ENCODE results near the gene TRIM46.
A peak's percentile ranks its signal among the peaks of the same experiment; 100 is the strongest.

The TRIM46 gene

DNA sequence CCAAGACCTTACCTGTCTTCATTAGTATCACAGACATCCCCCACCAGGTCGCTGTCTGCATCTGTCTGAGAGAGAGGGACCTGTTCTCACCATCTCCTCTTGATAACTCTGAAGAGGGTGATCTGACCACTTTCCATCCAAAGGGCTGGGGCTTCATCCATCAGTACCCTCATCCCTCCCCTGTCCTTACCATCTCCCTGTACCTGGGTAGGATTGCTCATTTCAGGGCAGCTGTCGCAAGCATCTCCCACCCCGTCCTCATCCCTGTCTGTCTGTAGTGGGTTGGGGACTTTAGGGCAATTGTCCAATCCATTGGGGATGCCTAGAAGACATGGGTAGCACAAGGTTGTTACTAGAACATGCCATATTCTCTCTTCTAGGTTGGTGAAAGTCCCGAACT, 26.1 kb downstream of the TRIM46 start:
- no peak for DNase-seq
- H3K27ac Mint-ChIP-seq, result peak overlapping the region; percentile 51
- no peaks in the 10 kb centered on the region for H3K9me3 Mint-ChIP-seq
- TF ChIP-seq, protein P1, sequence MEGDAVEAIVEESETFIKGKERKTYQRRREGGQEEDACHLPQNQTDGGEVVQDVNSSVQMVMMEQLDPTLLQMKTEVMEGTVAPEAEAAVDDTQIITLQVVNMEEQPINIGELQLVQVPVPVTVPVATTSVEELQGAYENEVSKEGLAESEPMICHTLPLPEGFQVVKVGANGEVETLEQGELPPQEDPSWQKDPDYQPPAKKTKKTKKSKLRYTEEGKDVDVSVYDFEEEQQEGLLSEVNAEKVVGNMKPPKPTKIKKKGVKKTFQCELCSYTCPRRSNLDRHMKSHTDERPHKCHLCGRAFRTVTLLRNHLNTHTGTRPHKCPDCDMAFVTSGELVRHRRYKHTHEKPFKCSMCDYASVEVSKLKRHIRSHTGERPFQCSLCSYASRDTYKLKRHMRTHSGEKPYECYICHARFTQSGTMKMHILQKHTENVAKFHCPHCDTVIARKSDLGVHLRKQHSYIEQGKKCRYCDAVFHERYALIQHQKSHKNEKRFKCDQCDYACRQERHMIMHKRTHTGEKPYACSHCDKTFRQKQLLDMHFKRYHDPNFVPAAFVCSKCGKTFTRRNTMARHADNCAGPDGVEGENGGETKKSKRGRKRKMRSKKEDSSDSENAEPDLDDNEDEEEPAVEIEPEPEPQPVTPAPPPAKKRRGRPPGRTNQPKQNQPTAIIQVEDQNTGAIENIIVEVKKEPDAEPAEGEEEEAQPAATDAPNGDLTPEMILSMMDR (IDR thresholded peaks at IDR 0.05), result no peak
- peaks cover 21% of the 10 kb centered on the region for H3K4me1 Mint-ChIP-seq
- no peaks in the 10 kb centered on the region for H3K27me3 Mint-ChIP-seq (ENCODE audit: low read depth, poor library complexity)
- H3K4me3 Mint-ChIP-seq, result no peak overlapping the region
- H3K36me3 Mint-ChIP-seq (ENCODE audit: low read depth), result peaks cover 36% of the 10 kb centered on the region

DNA sequence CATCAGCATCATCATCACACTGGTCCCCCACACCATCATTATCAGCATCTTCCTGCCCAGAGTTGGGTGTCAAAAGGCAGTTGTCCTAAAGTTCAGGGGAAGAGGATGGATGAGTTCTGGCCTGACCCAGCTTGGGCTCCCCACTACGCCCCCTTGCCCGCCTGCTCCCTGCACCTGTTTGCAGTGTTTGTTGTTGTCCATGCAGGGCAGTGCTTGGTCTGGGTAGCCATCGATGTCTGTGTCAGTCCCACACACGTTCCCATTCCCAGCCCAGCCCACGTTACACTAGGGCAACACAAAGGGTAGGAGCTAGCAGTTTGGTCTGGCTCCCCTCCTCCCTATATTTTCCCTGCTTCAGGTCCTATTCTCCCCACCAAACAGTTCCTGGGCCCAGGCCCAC, 27.3 kb downstream of the TRIM46 start:
- Mint-ChIP-seq H3K27me3 (ENCODE audit: low read depth, poor library complexity) (no peaks in the 10 kb centered on the region), H3K4me1 (peaks cover 14% of the 10 kb centered on the region), H3K4me3 (no peak overlapping the region), H3K36me3 (ENCODE audit: low read depth) (peaks cover 36% of the 10 kb centered on the region), H3K27ac (no peak overlapping the region), H3K9me3 (no peaks in the 10 kb centered on the region)
- TF ChIP-seq, protein P1 (IDR thresholded peaks at IDR 0.05), result no peak
- DNase-seq, result no peak

DNA sequence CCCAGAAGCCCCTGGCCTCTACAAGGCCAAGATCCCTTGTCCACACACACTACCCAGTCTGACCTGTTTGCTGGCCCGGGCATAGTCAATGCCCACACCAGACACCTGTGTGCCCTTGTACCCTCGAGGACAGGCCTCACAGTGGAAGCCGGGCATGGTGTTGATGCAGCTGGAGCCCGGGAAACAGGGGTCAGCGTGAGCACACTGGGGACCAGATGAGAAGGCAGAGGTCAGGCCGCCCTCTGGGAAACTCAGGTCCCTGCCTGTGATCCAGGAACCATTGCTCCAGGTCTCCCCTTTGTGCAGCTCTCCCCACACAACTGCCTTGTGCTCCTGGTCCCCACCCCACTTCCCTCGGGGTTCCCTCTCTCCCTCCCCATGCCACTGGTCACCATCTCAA, 28.5 kb downstream of the TRIM46 start:
- DNase-seq, result no peak
- H3K36me3 Mint-ChIP-seq (ENCODE audit: low read depth), result peaks cover 27% of the 10 kb centered on the region
- TF ChIP-seq, protein P1 (IDR thresholded peaks at IDR 0.05), result no peak
- no peaks in the 10 kb centered on the region for H3K9me3 Mint-ChIP-seq
- H3K27ac Mint-ChIP-seq, result peak overlapping the region; percentile 79
- H3K4me1 Mint-ChIP-seq, result peaks cover 14% of the 10 kb centered on the region
- no peak overlapping the region for H3K4me3 Mint-ChIP-seq
- H3K27me3 Mint-ChIP-seq (ENCODE audit: low read depth, poor library complexity), result no peaks in the 10 kb centered on the region

DNA sequence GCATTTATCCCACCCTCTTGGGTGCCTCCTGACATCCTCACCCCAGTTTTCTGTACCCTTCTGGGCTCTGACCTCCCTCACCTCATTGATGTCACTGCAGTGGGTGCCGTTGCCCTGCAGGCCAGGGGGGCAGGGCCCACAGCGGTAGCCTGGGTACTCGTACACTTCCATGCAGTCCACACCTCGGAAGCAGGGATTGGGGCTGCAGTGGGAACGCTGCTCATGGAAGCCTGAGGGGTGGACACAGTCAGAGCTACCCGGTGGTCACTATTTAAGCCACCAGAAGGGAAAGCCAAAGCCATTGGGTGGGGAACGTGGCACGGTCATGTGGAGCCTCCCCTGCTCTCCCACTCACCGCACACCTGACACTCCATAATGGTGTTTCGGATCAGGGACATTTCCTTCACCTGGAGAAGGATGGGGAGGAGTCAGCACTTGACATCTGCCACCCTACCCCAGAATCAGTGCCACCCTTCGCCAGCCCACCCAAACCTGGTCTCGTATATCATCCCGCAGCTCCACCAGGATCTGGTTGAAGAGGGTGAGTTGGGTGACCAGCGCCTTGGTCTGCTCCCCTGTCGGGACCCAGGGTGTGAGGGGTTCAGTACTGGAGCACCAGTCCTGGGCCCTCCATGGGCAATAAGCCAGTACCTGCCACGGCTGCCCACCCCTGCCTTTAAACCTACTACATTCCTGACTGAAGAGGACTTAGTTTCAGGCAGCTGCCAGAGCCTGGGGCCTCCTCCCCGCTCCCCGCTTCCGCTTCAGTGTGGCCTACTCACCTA, 29.3 kb downstream of the TRIM46 start:
- H3K27me3 Mint-ChIP-seq (ENCODE audit: low read depth, poor library complexity), result no peaks in the 10 kb centered on the region
- peak overlapping the region; percentile 79 for H3K27ac Mint-ChIP-seq
- no peaks in the 10 kb centered on the region for H3K9me3 Mint-ChIP-seq
- TF ChIP-seq, protein P1 (IDR thresholded peaks at IDR 0.05), result no peak
- H3K36me3 Mint-ChIP-seq (ENCODE audit: low read depth), result peaks cover 21% of the 10 kb centered on the region
- H3K4me3 Mint-ChIP-seq, result no peak overlapping the region
- DNase-seq, result no peak
- peaks cover 20% of the 10 kb centered on the region for H3K4me1 Mint-ChIP-seq

DNA sequence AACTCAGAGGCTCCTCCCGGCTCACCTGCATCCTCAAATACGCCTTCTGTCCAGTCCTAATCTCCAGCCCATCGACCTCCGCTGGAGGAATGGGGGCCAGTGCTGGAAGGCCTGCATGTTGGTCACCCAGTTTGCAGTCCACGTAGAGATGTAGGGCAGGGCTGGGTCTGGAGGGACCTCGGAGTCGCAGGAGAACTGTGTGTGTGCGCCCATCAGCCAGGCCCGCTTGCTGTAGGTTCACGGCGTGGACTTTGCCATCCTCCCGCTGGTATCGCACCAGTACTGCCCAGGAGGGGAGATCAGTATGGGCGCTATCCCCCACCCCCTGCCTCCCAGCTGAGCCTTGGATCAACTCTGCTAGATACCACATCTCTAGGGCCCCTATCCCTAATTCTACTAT, 31.4 kb downstream of the TRIM46 start:
- no peaks in the 10 kb centered on the region for H3K9me3 Mint-ChIP-seq
- H3K27ac Mint-ChIP-seq, result no peak overlapping the region
- TF ChIP-seq, protein P1 (IDR thresholded peaks at IDR 0.05), result no peak
- H3K4me3 Mint-ChIP-seq, result no peak overlapping the region
- no peaks in the 10 kb centered on the region for H3K27me3 Mint-ChIP-seq (ENCODE audit: low read depth, poor library complexity)
- peaks cover 33% of the 10 kb centered on the region for H3K4me1 Mint-ChIP-seq
- peaks cover 10% of the 10 kb centered on the region for H3K36me3 Mint-ChIP-seq (ENCODE audit: low read depth)
- DNase-seq, result no peak

Data from nephron progenitor cell (in vitro differentiated cells).